Neuronal stem cell (in vitro differentiated cells): ENCODE results near the gene IRAK1.

Experiments used
- DNase-seq: peaks from one replicate; pipeline ENCODE4 v3.0.0-alpha.2; 2013; ENCODE audit warnings: low spot score
- H2AFZ ChIP-seq: one replicate; pipeline ENCODE4 v1.6.1; 2013; ENCODE audit warnings: mild to moderate bottlenecking, low read length, inconsistent platforms
- H2AK5ac ChIP-seq: 2 replicates; pipeline ENCODE4 v1.6.1; 2013; ENCODE audit warnings: low read depth, mild to moderate bottlenecking, inconsistent platforms, low read length, moderate library complexity, mixed read lengths
- H2BK120ac ChIP-seq: 2 replicates; pipeline ENCODE4 v1.6.1; 2013; ENCODE audit warnings: low read depth, mild to moderate bottlenecking, inconsistent platforms, low read length, moderate library complexity, mixed read lengths
- H2BK12ac ChIP-seq: one replicate; pipeline ENCODE4 v1.6.1; 2013; ENCODE audit warnings: low read length, inconsistent platforms
- H2BK15ac ChIP-seq: 2 replicates; pipeline ENCODE4 v1.6.1; 2013; ENCODE audit warnings: mild to moderate bottlenecking, low read length, inconsistent platforms, mixed read lengths
- H2BK5ac ChIP-seq: one replicate; pipeline ENCODE4 v1.6.1; 2013; ENCODE audit warnings: inconsistent platforms, mild to moderate bottlenecking, low read length, moderate library complexity
- H3K14ac ChIP-seq: one replicate; pipeline ENCODE4 v1.6.1; 2013; ENCODE audit warnings: low read length, inconsistent platforms
- H3K18ac ChIP-seq: 2 replicates; pipeline ENCODE4 v1.6.1; 2013; ENCODE audit warnings: low read length, inconsistent platforms
- H3K23ac ChIP-seq: 2 replicates; pipeline ENCODE4 v1.6.1; 2013; ENCODE audit warnings: low read depth, mild to moderate bottlenecking, mixed read lengths, low read length, inconsistent platforms; ENCODE audit not compliant: poor library complexity
- H3K27ac ChIP-seq: replicated peaks from 3 replicates; pipeline ENCODE4 v1.5.1; 2013; ENCODE audit warnings: low read length, inconsistent platforms
- H3K27me3 ChIP-seq, 3 experiments: 2 replicates each; pipeline ENCODE4 v1.6.1; 2013; ENCODE audit warnings: low read length in 3 of 3, mild to moderate bottlenecking in 2 of 3, inconsistent platforms in 1 of 3, low read depth in 1 of 3, mixed read lengths in 1 of 3, moderate library complexity in 1 of 3; ENCODE audit not compliant: control insufficient read depth in 3 of 3, insufficient read depth in 3 of 3
- H3K36me3 ChIP-seq, 2 donors: replicated peaks in 1 of 2; 2 replicates each; pipeline ENCODE4 v1.6.1; 2013; ENCODE audit warnings: low read length in 2 of 2; ENCODE audit not compliant: control insufficient read depth in 2 of 2, insufficient read depth in 2 of 2
- H3K4ac ChIP-seq: 2 replicates; pipeline ENCODE4 v1.6.1; 2013; ENCODE audit warnings: inconsistent platforms, mild to moderate bottlenecking, low read length, moderate library complexity
- H3K4me1 ChIP-seq, 2 donors: 1 replicate in 1 of 2; 2 replicates in 1 of 2; pipeline ENCODE4 v1.6.1; 2013; ENCODE audit warnings: low read length in 2 of 2, low read depth in 1 of 2; ENCODE audit not compliant: control insufficient read depth in 2 of 2, insufficient read depth in 1 of 2
- H3K4me2 ChIP-seq: one replicate; pipeline ENCODE4 v1.6.1; 2013; ENCODE audit warnings: mild to moderate bottlenecking, low read length, inconsistent platforms; ENCODE audit not compliant: insufficient read depth, poor library complexity, severe bottlenecking
- H3K4me3 ChIP-seq, 2 donors: 2 replicates each; pipeline ENCODE4 v1.5.1; 2013; ENCODE audit warnings: low read length in 2 of 2, mild to moderate bottlenecking in 2 of 2, inconsistent platforms in 1 of 2, moderate library complexity in 1 of 2
- H3K79me1 ChIP-seq: one replicate; pipeline ENCODE4 v1.6.1; 2013; ENCODE audit warnings: low read depth, mild to moderate bottlenecking, inconsistent platforms, low read length, moderate library complexity
- H3K9ac ChIP-seq: one replicate; pipeline ENCODE4 v1.6.1; 2013; ENCODE audit warnings: mild to moderate bottlenecking, low read depth, low read length, inconsistent platforms; ENCODE audit not compliant: poor library complexity
- H3K9me3 ChIP-seq, 2 donors: replicated peaks in 1 of 2; 2 replicates each; pipeline versions ENCODE3 to v1.6.1; 2013; ENCODE audit warnings: low read length in 2 of 2, mild to moderate bottlenecking in 2 of 2, inconsistent platforms in 1 of 2, low read depth in 1 of 2, mixed read lengths in 1 of 2, moderate library complexity in 1 of 2; ENCODE audit not compliant: control insufficient read depth in 2 of 2, insufficient read depth in 1 of 2
- H4K8ac ChIP-seq: one replicate; pipeline ENCODE4 v1.6.1; 2013; ENCODE audit warnings: low read depth, mild to moderate bottlenecking, inconsistent platforms, low read length, moderate library complexity
- H4K91ac ChIP-seq: one replicate; pipeline ENCODE4 v1.6.1; 2013; ENCODE audit warnings: low read length, low read depth, mild to moderate bottlenecking, inconsistent platforms; ENCODE audit not compliant: poor library complexity
- WGBS, 2 donors: extraction: QIAGEN DNeasy Blood & Tissue Kit; methylation state at CpG; one replicate each; pipeline ENCODE4 v1.1.7; 2013; ENCODE audit warnings: missing lambda C conversion rate in 2 of 2, mixed read lengths in 1 of 2; ENCODE audit not compliant: insufficient read length in 2 of 2, insufficient replicate concordance in 1 of 2; ENCODE audit errors: extremely low coverage in 2 of 2; 5-methylcytosine and 5-hydroxymethylcytosine counted together

The IRAK1 gene

DNA sequence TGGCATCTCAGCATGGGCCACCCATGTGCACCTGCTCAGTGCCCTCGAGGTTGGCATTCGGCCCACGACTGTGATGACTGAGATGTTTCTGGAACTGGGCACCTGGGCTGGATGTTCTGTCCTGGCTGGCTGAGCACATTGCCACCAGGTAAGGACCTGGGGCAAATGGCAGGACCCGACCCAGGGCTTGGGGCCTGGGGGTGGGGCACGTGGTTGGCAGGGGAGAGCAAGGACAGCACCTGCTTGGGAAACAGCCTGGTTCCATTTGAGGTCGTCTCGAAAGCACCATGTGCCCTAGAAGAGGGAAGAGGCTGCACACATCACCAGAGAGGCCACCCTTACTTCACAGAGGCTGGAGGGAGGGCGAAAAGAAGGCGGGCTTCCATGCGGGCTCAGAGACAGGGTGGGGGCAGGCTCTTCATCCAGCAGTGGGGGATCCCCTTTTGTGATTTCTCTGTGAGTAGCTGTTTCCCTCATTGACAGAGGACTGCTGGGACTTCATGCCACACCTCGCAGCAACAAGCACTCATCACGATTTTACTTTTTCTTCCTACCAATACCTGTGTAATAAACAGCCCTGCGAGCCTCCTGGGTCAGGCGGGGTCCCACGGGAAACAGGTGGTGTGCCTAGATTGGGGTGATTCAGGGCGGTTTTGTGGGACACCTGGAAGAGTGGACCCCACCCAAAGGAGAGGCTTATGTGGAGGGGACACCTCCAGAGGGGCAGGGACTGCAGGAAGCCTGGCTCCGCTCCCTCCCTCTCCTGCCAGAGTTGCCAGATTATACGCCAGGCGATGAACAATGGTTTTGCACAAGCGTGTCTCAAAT is 35.1 kb downstream of the IRAK1 start:
- Histone ChIP-seq H3K79me1 (no peaks in the 10 kb centered on the region), H2AFZ (peak overlapping the region; percentile 76), H3K9me3 (no peaks in the 10 kb centered on the region), H3K4ac (no peak overlapping the region), H3K4me3 (no peak overlapping the region), H3K27me3 (peaks cover 0 to 39% (median 0%) of the 10 kb centered on the region in 3 experiments), H3K23ac (no peak overlapping the region), H2BK15ac (no peak overlapping the region), H2AK5ac (no peak overlapping the region), H2BK120ac (no peak overlapping the region), H3K9ac (no peak overlapping the region), H3K4me1 (peaks cover 1 to 3% of the 10 kb centered on the region in 2 donors), H3K36me3 (no peaks in the 10 kb centered on the region), H3K14ac (no peak overlapping the region), H4K91ac (no peak overlapping the region), H3K18ac (no peak overlapping the region), H3K27ac (no peak overlapping the region), H2BK5ac (no peak overlapping the region), H3K4me2 (no peak overlapping the region), H4K8ac (no peak overlapping the region), H2BK12ac (no peak overlapping the region)
- no CpG with 5 or more reads among the region's 20 CpGs for WGBS, 2 donors
- no peak for DNase-seq

GRCh38 chrX:153983321-153983801 is 36.3 kb downstream of the IRAK1 start:
- Histone ChIP-seq H3K4me1 (peaks cover 1 to 3% of the 10 kb centered on the region in 2 donors), H3K9ac (no peak overlapping the region), H3K14ac (no peak overlapping the region), H3K27me3 (peaks cover 0 to 36% (median 0%) of the 10 kb centered on the region in 3 experiments), H4K91ac (no peak overlapping the region), H3K23ac (no peak overlapping the region), H2AK5ac (no peak overlapping the region), H2BK5ac (no peak overlapping the region), H2BK12ac (no peak overlapping the region), H3K79me1 (no peaks in the 10 kb centered on the region), H3K18ac (no peak overlapping the region), H3K9me3 (no peaks in the 10 kb centered on the region), H3K4me2 (no peak overlapping the region), H3K4me3 (no peak overlapping the region), H4K8ac (no peak overlapping the region), H2BK15ac (no peak overlapping the region), H2BK120ac (no peak overlapping the region), H3K27ac (no peak overlapping the region), H3K4ac (no peak overlapping the region), H2AFZ (no peak overlapping the region), H3K36me3 (no peaks in the 10 kb centered on the region)
- DNase-seq: no peak
- no CpG with 5 or more reads among the region's 12 CpGs for WGBS, 2 donors

GRCh38 chrX:153981771-153982533 is 37.8 kb downstream of the IRAK1 start:
- Histone ChIP-seq H3K9ac (no peak overlapping the region), H3K4ac (no peak overlapping the region), H3K27me3 (peaks cover 0 to 37% (median 0%) of the 10 kb centered on the region in 3 experiments), H4K91ac (no peak overlapping the region), H3K23ac (no peak overlapping the region), H3K36me3 (no peaks in the 10 kb centered on the region), H2AK5ac (no peak overlapping the region), H2BK12ac (no peak overlapping the region), H3K14ac (no peak overlapping the region), H2BK15ac (no peak overlapping the region), H2BK5ac (no peak overlapping the region), H3K79me1 (no peaks in the 10 kb centered on the region), H3K4me1 (peaks cover 1 to 3% of the 10 kb centered on the region in 2 donors), H2AFZ (no peak overlapping the region), H3K4me3 (no peak overlapping the region), H3K18ac (no peak overlapping the region), H3K9me3 (no peaks in the 10 kb centered on the region), H2BK120ac (no peak overlapping the region), H3K27ac (no peak overlapping the region), H4K8ac (no peak overlapping the region), H3K4me2 (no peak overlapping the region)
- no peak for DNase-seq
- WGBS, 2 donors: no CpG with 5 or more reads among the region's 52 CpGs

DNA sequence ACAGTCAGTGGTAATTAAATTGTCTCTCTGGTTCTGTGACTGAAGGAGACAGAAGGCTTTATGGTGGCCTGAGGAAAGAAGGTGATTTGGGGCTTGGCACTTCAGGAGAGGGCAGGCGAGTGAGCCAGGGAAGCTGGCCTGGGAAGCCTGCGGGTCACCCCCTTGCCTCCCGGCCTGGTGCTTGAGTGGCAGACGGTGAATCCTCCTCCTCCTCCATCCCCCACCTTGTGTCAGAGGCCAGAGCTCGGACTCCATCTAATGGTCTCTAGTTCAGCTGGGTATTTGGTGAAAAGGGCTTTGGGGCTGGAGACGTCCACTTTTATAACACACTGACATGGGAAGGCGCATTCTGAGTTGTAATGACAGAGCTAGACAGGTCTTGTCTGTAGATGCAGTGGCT is 38.5 kb downstream of the IRAK1 start:
- H2BK120ac ChIP-seq: no peak overlapping the region
- no peak overlapping the region for H3K4me2 ChIP-seq
- no peak overlapping the region for H2BK15ac ChIP-seq
- H3K27me3 ChIP-seq: peaks cover 0 to 37% (median 0%) of the 10 kb centered on the region in 3 experiments
- no peak overlapping the region for H3K23ac ChIP-seq
- H3K18ac ChIP-seq: no peak overlapping the region
- no peak overlapping the region for H3K9ac ChIP-seq
- H3K4me1 ChIP-seq: peaks cover 1 to 3% of the 10 kb centered on the region in 2 donors
- no peak overlapping the region for H2AFZ ChIP-seq
- no peak for DNase-seq
- H3K14ac ChIP-seq: no peak overlapping the region
- H3K9me3 ChIP-seq: no peaks in the 10 kb centered on the region
- H2BK5ac ChIP-seq: no peak overlapping the region
- H3K4ac ChIP-seq: no peak overlapping the region
- H3K36me3 ChIP-seq: no peaks in the 10 kb centered on the region
- H4K8ac ChIP-seq: no peak overlapping the region
- H3K79me1 ChIP-seq: no peaks in the 10 kb centered on the region
- H3K4me3 ChIP-seq: no peak overlapping the region
- H4K91ac ChIP-seq: no peak overlapping the region
- peak overlapping the region; percentile 22 for H2BK12ac ChIP-seq
- peak overlapping the region; percentile 17 for H3K27ac ChIP-seq
- no peak overlapping the region for H2AK5ac ChIP-seq
- WGBS, 2 donors: no CpG with 5 or more reads among the region's 7 CpGs
